ENCODE measurements around the gene EPRS1.
"Not testable (repeated sequence)": the region's sequence is repeated elsewhere in the genome, so short reads cannot be mapped to it uniquely, and the experiment has no call there.

EPRS1 gene

DNA sequence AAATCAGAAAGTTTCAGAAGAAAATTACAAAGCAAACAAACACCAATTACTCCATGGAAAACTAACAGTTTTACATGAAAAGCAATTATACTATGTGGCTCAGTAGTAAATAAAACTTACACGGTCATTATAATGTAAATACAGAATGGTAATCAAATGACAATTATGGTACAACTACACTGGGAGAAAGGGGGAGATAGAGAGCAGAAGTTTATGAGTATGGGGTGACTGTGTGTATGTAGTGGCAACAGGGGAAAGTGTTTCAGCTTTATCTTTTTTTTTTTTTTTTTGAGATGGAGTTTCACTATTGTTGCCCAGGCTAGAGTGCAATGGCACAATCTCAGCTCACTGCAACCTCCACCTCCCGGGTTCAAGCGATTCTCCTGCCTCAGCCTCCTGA lies 8.5 kb downstream of the EPRS1 start:
- DNase-seq = not testable (repeated sequence)

- no peak for DNase-seq
These were observed 13.4 kb downstream of the EPRS1 start for GRCh38 chr1:220032911-220033310.

DNA sequence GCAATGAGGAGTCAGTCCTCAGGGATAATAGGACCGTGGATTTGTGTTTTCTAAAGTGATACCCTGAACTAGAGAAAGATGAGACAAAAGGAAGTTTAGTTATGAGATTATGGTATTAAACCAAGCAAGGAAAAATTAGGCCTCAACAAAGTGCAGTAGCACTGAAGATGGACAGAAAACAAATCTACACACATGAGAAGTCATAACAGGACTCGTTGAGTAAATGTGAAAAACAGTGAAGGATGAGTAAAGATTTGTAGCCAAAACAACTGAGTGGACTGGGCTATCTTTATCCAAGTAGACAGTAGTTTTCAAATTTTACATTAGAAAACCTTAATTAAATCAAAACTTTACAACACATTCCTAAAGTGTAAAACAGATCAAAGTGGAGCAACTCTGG lies 15.0 kb downstream of the EPRS1 start:
- DNase-seq = no peak

DNA sequence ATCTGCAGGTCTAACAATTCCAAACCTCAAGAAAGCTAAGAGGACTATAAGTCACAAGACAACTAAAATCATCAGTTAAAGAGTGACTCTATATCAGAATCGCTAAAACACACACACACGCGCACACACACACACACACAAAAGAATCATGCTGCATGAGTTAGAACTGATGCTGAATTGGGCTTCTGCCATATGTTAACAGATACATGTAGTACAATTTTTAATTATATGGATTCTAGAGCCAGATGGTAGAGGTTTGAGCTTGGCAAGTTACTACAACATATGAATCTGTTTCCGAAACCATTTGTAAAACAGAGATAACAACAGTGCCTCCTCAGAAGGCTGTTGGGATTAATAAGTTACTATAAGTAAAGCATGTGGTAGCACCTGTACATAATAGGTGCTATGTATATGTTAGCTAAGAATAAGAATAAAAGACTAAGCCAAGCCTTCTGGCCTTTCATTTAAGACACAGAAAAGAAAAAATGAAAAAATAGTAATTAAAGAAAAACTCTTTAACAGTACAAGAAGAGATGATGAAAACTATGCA lies 17.9 kb downstream of the EPRS1 start:
- DNase-seq = no peak

DNA sequence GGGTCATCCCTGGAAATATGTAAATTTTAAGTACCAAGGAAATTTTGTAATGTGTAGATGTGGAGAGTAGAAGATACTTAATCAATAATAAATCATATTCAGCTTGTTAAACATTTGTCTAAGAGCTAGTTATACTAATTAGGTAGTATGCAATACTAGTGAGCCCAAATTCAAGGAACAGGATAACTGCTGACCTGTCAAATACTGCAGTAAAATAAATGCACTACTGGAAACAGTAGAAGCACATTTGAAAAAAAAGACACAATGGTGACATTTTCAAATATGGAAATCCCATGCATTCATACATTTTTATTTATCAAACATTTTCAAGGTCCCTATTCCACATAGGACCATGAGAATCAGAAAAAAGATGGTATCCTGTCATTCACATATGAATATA lies 27.2 kb downstream of the EPRS1 start:
- DNase-seq = no peak

DNA sequence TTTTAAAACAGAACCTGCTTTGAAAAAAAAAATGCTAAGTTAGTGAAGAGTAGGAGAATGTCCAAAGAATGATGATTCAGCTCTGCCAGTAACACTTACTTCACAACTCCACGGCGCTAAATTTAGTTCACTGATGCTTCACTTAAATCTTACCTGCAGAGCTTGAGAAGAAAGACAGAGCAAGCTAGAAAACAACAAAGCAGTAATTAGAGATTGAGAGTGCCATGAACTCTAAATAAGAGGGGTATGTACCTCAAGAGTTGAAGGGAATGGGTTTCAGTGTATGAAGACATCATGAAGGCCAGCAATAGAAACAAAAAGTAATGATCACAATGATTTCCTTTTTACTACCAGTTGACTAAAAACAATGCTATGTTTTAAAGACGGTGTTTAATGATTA lies 32.8 kb downstream of the EPRS1 start:
- DNase-seq = no peak

DNA sequence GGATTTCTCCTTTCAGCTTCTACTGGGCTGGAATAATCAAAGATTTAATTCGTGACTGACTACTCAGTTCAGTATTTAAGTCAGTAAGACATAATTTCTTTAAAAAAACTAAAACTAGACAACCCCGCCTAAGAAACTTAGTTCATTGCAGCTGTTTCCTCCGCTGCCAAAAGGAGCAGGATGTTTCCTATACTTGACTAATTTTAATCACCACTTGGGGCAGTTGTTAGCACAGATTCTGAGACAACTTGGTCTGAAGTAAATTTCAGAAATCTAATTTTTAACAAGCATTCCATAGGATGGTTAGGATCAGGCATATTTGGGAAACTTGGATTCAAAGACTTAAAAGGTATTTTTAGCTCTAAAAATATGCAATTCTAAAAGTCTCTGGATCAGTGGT lies 34.0 kb downstream of the EPRS1 start:
- DNase-seq = no peak

GRCh38 chr1:220011620-220012019 lies 34.7 kb downstream of the EPRS1 start:
- no peak for DNase-seq

DNA sequence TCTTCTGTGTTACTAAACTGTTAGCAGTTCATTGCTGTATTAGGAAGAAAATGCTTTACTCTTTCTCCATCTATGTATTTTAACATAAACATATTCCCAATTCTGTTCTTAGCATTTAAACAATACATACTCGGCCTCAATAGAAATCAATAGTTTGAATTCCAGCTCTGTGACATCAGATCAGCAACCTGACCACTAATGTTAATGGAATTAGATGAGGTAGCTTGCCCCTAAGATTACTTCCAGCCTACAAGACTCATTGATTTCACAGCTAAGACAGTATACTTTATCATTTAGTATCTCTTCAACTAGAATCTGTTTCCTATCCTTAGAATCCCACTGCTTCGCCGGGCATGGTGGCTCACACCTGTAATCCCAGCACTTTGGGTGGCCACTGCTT lies 38.9 kb downstream of the EPRS1 start:
- DNase-seq = no peak

DNA sequence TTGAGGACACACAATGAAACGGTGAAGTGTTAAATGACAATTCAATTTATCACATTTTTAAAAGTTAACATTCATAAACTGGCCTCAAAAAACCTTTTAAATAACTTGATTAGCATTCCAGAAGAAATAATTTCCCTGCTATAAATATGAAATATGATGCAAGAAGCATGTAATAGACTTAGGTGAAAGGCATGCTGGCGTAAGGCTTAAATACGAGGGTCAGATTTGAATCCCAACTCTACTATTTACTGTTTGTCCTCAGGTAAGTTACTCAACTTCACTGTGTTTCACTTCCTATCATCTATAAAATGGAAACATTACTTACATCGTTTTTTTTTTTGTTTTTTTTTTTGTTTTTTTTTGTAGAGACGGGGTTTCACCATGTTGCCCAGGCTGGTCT lies 40.8 kb downstream of the EPRS1 start:
- no peak for DNase-seq

- DNase-seq = no peak
These were observed 42.5 kb downstream of the EPRS1 start for GRCh38 chr1:220003610-220004299.

GRCh38 chr1:220003015-220003414 lies 43.3 kb downstream of the EPRS1 start:
- DNase-seq = no peak

DNA sequence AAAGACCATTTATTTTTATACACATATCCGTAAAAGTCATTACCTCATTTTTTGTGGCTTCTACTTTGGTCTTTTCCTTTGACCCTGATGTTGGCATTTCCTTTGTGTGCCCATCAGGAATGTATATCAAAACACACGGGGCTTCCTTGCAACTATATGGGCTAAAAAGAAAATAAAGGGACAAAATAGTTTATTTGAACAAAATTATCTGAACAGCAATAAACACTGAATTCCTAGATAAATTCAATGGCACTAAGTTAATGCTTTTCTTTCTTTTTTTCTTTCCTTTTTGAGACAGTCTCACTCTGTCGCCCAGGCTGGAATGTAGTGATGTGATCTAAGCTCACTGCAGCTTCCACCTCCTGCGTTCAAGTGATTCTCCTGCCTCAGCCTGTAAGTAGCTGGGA lies 45.2 kb downstream of the EPRS1 start:
- DNase-seq = no peak

- no peak for DNase-seq
These were observed 46.5 kb downstream of the EPRS1 start for GRCh38 chr1:219999821-220000220.

Measured in SIG-M5 (cell line).